IPS-NIHi7 (cell line): Measurements from ENCODE around the gene NFKBIB.
"Not testable (repeated sequence)": the region's sequence is repeated elsewhere in the genome, so short reads cannot be mapped to it uniquely, and the experiment has no call there.

Experiments used
- DNase-seq: peaks from one replicate; pipeline ENCODE4 v3.0.0; 2012; ENCODE audit warnings: mixed read lengths; ENCODE audit errors: extremely low spot score

NFKBIB gene

DNA sequence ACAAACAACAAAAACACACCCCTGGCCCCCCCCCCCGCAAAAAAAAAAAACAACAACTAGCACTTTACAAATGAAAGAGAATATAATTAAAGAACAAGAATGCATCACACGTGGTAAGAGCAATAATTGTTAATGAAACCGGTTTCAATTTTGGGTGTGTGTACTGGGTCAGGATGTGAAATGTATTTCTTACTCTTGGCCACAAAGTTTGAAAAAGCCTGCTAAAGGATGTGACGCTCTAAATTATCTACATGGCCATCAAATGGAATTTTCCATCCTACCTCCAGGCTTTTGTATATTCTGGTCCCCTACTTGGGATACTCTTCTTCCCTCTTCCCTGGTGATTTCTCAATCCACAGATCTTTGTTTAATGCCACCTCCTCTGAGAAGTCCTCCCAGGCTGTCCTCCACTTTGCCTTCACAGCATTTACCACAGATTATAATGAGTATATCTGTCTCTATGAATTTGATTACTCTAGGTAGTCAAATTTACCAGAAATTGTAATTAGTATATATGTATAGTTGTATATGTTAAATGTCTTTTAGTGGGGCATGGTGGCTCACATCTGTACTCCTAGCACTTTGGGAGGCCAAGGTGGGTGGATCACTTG, 28.7 kb downstream of the NFKBIB start:
- DNase-seq: no peak

DNA sequence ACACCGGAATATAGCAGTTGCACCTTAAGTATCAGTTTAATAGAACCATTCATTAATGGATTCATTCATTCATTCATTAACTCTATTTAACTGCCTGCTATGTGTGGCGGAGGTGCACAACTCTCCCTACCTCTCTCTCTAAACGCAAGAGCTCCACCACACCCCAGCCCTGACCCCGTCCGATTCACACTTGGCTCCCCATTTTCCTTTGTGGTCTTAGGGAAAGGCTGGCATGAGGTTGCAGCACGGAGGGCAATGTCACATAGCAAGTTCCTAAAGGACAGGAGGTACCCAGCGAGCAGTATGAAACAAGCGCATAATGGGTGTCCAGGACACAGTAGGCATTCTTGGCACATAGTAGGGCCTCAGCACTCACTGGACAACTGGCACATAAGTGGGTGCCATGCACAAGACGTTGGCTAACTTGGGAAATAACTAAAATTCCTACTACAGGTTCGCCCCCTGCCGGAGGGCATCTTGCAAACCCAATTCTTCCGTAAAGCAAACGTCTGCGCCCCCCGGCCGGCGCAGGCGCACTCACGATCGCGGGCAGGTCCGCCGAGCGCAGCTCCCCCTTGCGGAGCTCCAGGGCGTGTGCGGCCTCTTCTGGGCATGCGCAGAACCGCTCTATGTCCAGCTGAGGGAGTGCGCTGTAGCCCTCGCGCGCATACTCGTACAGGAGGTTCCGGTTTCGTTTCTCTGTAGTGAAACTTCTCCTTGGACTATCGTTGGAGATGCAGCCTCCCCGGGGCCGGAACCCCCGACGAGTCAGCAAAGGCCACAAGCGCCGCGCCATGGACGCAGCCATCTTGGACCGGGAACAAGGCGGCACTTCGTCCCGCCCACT, 30.4 kb downstream of the NFKBIB start, which contains the start of gene SARS2:
TSS of gene SARS2 (minus strand) at position 835 of the 847 bp plus-strand sequence. CDS start at position 808, 27 bp downstream.
- DNase-seq: peak; percentile 98

DNA sequence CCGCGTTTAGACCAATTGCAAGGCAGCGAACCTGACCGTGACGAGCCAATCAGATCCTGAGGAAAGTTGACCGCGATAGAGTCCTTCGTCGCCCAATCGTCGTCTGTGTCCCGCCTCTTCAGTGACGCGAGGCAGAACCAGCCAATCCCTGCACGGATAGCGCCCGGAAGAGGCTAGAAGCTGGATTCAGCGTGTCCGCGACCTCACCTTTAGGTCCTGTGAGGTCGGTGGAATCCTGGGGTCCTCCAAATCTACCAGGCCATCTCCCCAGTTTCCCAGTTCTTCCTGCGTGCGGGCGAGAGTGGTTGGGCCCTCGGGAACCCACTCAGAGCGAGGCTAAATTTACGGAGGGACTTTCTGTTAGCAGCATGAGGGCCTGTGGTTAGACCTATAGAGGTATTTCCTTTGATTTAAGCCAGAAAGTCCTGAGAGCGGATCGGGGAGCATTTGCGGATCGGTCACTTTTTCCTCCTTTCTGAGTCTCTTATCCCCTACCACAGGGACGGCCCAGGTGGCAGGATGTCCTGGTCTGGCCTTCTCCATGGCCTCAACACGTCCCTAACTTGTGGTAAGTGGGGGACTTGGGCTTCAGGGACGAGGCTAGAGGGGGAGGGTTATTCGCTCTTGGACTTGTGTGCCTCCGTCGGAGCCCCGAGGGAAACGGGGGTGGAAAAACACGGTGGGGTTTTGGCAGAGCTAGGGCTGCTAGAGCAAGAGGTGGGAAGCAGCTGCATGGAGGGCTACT, 31.2 kb downstream of the NFKBIB start, which contains the start of gene MRPS12:
TSS of gene MRPS12 (plus strand) at position 169 of the 745 bp plus-strand sequence. CDS start at position 520, 351 bp downstream.
- DNase-seq: peak; percentile 99

DNA sequence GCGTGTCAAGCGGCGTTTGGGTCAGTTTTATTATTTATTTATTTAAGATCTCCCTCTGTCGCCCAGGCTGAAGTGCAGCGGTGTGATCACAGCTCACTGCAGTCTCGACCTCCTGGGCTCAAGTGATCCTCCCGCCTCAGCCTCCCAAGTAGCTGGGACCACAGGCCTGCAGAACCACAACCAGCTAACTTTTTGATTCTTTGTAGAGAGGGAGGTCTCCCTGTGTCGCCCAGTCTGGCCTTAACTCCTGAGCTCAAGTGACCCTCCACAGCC, 31.7 kb downstream of the NFKBIB start:
- DNase-seq: no peak

DNA sequence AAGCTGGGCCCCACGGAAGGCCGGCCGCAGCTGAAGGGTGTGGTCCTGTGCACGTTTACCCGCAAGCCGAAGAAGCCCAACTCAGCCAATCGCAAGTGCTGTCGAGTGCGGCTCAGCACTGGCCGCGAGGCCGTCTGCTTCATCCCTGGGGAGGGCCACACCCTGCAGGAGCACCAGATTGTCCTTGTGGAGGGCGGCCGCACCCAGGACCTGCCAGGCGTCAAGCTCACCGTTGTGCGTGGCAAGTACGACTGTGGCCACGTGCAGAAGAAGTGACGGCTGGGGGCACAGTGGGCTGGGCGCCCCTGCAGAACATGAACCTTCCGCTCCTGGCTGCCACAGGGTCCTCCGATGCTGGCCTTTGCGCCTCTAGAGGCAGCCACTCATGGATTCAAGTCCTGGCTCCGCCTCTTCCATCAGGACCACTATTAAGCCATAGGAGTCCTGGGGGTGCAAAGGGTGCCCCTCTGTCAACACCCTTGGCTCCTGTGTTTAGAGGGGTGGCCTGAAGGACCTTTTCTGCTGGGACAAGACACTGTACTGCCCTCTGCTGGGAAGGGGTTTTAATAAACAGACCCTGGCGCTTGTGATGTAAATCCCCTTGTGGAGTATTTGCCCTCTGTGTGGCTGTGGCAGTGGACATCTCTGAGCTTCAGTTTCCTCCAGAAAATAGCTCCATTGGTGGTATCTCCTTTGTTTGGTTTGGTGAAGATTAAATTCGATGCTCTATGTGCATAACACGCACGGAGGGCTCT, 32.8 kb downstream of the NFKBIB start:
- no peak for DNase-seq

DNA sequence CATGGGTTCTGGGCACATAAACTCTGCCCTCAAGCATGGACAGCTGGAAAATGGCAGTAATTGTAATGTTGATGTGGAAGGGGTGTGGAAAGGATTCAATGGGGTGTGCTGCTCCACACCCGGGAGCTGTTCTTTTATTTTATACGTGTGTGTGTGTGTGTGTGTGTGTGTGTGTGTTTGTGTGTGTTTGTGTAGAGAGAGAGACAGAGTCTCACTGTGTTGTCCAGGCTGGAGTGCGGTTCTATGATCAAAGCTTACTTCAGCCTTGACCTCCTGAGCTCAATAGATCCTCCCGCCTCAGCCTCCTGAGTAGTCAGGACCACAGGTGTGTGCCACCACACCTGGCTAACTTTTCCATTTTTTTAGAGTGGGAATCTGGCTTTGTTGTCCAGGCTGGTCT, 33.8 kb downstream of the NFKBIB start:
- DNase-seq: no peak

DNA sequence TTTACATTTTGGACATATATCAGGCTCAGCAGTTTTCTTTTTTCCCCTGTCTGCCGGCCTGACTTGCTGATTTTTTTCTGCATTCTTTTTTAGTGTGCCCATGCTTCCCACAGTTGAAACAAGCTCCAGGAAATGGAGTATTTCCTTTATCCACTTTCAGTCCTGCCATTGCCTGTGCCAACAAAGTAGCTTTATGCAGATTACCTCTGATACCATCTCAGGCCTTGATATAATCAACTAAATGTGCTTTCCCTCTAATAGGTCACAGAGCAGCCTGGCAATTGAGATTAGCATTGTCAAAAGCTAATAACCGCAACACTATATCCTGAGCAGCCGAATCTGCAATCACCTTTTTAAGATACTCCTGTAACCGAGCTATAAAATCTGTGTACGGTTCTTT, 40.2 kb downstream of the NFKBIB start:
- DNase-seq: no peak

DNA sequence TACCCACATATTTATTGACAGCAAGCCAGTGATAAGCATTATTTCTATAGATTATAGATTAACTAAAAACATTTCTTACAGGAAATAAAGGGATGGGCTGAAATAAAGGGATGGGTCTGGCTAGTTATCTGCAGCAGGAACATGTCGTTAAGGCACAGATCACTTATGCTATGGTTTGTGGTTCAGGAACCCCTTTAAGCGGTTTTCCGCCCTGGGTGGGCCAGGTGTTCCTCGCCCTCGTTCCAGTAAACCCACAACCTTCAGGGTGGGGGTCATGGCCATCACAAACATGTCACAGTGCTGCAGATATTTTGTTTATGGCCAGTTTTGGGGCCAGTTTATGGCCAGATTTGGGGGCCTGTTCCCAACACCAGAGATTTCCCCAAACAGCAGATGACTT, 41.7 kb downstream of the NFKBIB start:
- not testable (repeated sequence) for DNase-seq

DNA sequence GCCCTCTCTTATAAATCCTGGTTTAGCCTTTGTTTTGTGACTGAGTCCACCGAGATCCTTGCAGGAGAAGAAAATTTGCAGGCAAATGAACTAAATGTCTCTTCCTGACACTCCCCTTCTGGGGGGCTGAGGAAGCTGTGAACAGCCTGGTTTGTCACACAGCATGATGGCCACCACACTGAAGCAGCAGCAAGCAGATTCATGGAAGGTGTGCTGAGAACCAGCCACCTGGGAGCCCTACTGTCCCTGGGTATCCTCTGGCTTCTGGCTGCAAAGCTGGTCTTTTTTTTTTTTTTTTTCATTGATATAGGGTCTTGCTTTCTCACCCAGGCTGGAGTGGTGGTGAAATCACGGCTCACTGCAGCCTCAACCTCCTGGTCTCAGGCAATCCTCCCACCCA, 42.2 kb downstream of the NFKBIB start:
- DNase-seq: no peak

DNA sequence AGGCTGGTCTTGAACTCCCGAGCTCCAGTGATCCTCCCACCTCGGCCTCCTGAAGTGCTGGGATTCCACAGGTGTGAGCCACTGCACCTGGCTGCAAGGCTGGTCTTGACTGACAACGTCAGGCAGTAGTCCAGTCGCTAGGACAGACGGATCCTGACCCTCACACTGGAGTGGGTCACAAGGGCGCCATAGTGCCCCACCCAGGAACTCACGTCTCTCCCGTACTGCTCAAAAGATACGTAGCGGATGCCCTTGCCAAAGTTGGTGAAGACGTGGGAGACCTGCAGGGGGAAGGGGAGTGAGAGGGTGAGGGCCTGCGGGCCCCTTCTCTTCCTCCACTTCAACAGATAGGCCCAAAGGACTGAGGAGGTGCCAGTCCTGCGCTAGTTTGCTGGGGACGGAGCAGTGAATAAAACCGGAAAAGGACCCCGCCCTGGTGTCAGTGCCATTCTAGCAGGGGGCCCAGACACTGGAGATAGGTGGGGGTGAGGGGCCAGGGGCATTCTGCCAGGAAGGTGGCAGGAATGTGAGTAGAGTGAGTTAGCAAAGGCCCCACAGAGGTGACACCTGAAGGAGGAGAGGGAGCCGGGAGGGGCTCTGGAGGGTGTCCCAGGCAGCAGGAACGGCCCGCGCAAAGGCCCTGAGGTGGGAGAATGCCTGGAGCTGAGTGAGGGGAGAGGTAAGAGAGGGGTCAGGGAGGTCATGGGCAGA, 42.9 kb downstream of the NFKBIB start:
- DNase-seq: no peak

DNA sequence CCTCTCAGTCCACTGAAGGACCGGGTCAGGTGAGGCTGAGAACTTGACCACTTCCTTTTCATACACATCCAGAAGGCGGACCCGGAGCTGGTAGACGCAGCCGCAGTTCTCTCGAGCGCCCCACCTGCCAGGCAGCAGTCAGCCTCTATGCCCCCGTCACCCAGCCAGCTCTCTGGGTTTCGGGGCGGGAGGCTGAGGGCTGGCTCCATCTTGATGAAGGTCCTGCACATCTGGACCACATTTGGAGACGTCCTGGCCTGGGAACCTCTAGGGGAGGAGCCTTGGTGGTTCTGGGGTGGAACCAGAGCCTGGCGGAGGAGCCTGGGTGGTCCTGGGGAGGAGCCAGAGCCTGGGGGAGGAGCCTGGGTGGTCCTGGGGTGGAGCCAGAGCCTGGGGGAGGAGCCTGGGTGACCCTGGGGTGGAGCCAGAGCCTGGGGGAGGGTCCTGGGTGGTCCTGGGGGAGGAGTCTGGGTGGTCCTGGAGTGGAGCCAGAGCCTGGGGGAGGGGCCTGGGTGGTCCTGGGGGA, 45.3 kb downstream of the NFKBIB start:
- DNase-seq: no peak

DNA sequence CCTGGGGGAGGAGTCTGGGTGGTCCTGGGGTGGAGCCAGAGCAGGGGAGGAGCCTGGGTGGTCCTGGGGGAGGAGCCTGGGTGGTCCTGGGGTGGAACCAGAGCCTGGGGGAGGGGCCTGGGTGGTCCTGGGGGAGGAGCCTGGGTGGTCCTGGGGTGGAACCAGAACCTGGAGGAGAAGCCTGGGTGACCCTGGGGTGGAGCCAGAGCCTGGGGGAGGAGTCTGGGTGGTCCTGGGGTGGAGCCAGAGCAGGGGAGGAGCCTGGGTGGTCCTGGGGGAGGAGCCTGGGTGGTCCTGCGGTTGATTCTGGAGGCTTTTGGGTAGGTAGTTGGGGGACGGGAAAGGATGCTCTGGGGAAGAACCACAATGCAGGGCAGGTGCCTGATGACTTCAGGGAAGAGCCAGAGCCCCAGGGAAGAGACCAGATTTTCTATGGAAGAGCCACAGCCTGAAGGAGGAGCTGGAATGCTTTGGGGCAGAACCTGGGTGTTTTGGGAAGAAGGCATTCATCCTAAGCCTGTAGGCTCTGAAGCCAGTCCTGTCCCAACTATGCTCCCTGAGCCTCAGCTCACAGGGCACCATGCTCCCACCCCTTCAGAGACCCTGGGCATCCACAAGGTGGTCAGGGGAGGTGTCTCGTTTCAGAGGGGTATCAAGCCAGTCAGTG, 45.9 kb downstream of the NFKBIB start:
- DNase-seq: no peak

DNA sequence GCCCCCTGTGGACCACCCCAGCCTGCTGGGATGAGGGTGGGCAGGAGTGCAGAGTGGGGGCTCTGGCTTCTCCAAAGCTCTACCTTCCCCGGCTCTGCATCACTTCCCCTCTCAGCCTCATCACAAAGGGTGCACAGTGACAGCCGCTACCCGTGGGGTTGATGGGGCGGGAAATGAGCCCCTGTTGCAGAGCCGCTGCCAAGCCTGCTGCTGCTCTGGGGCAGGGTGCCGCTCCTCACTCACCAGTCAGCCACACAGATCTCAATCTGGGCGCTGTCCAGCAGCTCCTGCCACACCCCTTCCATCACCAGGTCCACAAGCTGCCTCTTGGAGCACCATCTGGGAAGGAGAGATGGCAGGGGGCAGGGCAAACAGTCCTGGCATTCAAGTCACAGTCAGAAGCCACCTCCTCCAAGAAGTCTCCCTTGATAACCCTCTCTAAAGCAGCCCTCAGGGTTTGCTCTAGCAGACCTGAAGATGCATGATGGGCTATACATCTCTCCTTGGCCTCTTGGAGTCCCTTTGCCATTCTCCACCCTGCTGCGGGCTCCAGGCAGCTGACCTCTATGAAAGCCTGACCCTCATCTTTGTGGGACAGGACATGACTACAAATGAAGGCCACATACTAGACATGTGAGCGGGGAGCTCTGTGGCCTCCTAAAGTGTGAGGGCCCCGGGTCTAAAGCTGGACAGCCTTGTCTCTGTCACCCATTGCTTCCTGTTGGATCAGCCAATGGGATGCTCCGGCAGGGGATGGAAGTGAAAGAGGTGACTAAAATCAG, 46.7 kb downstream of the NFKBIB start:
- DNase-seq: no peak

DNA sequence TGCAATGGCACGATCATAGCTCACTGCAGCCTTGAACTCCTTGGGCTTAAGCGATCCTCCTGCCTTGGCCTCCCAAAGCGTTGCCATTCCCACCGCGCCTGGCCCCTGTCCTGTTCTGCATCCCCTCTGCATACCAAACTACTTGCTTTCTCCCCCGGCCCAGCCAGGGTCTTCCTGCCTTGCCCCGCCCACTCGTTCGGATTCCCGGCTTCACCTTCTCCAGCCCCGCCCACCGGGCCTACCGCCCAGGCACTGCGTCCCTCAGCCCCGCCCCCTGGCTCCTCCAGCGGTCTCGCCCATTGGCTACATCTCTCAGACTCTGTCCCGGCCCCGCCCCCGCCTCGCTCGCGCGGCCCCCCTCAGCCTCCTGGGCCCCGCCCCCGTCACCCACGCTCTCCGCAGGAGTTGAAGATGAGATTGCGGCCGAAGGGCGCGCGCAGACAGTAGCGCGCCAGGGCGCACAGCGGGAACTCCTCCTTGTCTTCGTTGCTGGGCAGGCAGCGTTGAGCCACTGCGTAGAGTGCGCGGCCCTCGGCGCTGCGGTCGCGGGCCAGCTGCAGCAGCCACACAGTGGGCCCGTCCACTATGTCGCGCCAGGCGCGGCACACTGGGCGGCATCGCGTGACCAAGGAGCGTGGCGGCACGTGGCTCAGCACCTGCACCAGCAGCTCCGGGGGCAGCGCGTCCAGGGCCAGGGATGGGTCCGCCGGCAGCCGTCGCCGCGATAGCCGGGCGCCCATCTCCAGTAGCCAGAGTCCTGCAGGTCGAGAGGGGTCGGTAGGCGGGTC, 50.0 kb downstream of the NFKBIB start:
- peak; percentile 99 for DNase-seq

DNA sequence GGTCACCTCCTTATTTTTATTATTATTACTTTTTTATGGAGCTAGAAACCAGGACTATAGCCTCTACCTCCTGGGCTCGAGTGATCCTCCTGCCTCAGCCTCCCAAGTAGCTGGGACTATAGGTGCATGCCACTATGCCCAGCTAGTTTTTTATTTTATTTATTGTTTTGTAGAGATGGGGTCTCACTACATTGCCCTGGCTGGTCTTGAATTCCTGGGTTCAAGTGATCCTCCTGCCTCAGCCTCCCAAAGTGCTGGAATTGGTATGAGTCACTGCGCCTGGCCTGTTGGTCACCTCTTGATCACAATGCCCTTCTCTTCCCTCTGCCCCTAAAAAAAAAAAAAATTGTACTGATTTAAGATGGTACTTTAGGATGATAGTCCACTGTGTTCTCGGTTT, 51.4 kb downstream of the NFKBIB start:
- no peak for DNase-seq

DNA sequence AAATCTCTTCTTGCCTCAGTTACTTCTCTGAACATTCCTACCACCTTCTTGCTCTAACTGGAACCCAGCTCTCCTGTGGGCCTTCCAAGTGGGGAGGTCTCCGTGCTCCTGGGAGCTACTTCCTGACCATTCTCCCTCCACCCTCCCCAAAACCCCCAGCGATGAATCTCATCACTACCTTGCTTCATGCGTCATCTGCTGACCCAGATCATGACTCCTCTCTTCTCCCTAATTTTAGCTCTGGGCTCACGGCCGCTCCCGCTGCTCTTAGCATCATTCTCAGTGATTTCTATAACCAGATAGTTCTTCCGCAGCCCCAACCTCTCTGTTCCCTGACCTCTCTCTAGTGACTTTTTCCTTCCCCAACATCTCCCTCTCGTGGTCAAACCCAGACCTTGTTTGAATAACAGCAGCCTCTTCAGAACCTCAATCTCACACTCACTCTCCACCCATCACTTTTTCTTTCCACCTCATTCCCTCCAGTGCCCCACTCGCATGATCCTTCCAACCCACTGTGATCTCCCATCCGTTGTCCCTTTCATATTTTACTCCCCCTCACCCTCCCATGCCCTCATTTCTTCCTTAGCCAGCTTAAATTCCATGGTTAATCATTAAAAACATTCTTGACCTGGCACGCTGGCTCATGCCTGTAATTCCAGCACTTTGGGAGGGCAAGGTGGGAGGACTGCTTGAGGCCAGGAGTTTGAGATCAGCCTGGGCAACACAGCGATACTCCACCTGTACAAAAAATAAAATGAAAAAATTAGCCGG, 52.8 kb downstream of the NFKBIB start:
- DNase-seq: peak; percentile 61

DNA sequence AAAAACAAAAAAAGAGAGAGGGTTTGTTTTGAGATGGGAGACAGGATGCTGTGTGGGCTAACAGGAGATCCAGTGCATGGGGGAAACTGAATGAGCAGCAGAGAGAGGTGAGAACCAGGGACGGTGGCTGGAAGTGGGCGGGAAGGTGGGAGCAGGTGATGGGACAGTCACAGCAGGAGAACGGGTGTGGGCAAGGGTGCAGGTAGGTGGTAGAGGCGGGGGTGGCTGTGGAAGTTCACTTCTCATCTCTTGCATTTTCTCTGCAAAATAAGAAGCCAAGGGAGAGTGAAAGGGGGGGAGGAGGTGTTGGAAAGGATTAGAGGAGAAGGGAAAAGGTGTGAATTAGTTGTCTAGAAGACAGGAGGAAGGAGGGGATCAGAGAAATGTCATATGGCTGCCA, 53.9 kb downstream of the NFKBIB start:
- no peak for DNase-seq

DNA sequence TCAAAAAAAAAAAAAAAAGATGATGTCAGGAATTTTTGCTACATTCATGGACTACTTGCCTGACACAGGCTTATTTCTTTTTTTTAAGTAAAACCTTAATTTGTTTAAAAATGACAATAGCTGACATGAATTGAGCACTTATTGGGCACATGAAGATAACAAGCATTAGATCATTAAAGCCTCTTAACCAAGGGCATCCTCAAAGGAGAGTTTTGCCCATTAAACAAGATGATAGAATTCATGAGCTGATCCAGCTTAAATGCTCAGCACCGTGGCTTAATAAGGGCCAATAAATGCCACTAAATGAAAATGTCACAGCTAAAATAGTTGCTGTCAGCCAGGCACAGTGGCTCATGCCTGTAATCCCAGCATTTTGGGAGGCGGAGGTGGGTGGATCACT, 56.5 kb downstream of the NFKBIB start:
- DNase-seq: no peak
